GM12892 (cell line): Measurements from ENCODE around the gene MRPL38.
"Not testable (repeated sequence)": the region's sequence is repeated elsewhere in the genome, so short reads cannot be mapped to it uniquely, and the experiment has no call there.

ENCODE experiments used
- DNase-seq: peaks from one replicate; pipeline ENCODE4 v3.0.0; 2011; ENCODE audit not compliant: insufficient read length
- FAIRE-seq: peaks from 2 replicates; lab custom pipeline; 2011; peaks lifted over from hg19 to GRCh38; lab: Jason Lieb, UNC
- POLR2A ChIP-seq: IDR thresholded peaks from 2 replicates; pipeline ENCODE4 v1.6.1; 2011; ENCODE audit warnings: low read depth, low read length, control low read depth
- POLR2AphosphoS5 ChIP-seq: IDR thresholded peaks from 2 replicates; pipeline ENCODE4 v1.6.1; 2011; ENCODE audit warnings: low read depth, low read length, control low read depth
- TAF1 ChIP-seq: IDR thresholded peaks from 2 replicates; pipeline ENCODE4 v1.6.1; 2011; ENCODE audit warnings: low read depth, mild to moderate bottlenecking, control low read depth, low read length, borderline replicate concordance

MRPL38 gene

GRCh38 chr17:75853433-75853832, 51.3 kb downstream of the MRPL38 start:
- TF ChIP-seq POLR2A (no peak), TAF1 (no peak), POLR2AphosphoS5 (no peak)
- DNase-seq (no peak), FAIRE-seq (no peak)

GRCh38 chr17:75851693-75851991, 53.0 kb downstream of the MRPL38 start:
- FAIRE-seq, DNase-seq: not testable (repeated sequence)

GRCh38 chr17:75850928-75851692, 53.6 kb downstream of the MRPL38 start:
- FAIRE-seq (no peak), DNase-seq (no peak)
- TF ChIP-seq TAF1 (no peak), POLR2AphosphoS5 (no peak), POLR2A (no peak)

- no peak for FAIRE-seq
- TF ChIP-seq POLR2A (no peak), TAF1 (no peak), POLR2AphosphoS5 (no peak)
- no peak for DNase-seq
Measured at GRCh38 chr17:75849724-75850123, 55.0 kb downstream of the MRPL38 start.

GRCh38 chr17:75849279-75849646, 55.4 kb downstream of the MRPL38 start:
- no peak for TF ChIP-seq POLR2AphosphoS5
- no peak for TF ChIP-seq POLR2A
- TF ChIP-seq TAF1 = no peak
- FAIRE-seq = no peak
- no peak for DNase-seq
